ENCODE measurements around the gene TIFAB.

TIFAB gene

DNA sequence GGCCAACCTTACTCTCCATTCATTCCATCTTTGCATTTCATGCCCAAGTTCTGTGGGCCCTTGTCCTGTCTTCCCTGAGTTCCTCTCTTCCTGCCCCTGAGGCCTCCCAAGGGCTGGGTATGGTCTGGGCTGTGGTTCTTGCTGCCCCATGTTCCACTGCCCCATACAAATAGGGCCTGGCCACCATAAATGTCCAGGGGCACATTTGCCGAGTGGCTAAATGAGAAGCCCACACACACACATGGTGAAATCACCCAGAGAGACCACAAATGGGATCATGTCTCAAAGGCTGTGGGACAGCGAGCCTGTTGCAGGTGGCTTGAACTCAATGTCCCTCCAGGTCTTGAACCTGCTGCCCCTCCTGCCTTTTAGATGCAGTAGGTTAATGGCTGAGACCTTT is 1.2 kb downstream of the TIFAB start:
- no peaks in the 10 kb centered on the region for H3F3A ChIP-seq (ENCODE audit: insufficient read depth, low read length)
- no peaks in the 10 kb centered on the region for H3K9me3 ChIP-seq (ENCODE audit: low read length)
- H3K79me2 ChIP-seq (ENCODE audit: insufficient read depth, low read length), result no peaks in the 10 kb centered on the region
- no peaks in the 10 kb centered on the region for H3K9me2 ChIP-seq (ENCODE audit: low read depth, low read length)
- TF ChIP-seq, protein P1, sequence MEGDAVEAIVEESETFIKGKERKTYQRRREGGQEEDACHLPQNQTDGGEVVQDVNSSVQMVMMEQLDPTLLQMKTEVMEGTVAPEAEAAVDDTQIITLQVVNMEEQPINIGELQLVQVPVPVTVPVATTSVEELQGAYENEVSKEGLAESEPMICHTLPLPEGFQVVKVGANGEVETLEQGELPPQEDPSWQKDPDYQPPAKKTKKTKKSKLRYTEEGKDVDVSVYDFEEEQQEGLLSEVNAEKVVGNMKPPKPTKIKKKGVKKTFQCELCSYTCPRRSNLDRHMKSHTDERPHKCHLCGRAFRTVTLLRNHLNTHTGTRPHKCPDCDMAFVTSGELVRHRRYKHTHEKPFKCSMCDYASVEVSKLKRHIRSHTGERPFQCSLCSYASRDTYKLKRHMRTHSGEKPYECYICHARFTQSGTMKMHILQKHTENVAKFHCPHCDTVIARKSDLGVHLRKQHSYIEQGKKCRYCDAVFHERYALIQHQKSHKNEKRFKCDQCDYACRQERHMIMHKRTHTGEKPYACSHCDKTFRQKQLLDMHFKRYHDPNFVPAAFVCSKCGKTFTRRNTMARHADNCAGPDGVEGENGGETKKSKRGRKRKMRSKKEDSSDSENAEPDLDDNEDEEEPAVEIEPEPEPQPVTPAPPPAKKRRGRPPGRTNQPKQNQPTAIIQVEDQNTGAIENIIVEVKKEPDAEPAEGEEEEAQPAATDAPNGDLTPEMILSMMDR (IDR thresholded peaks at IDR 0.05; ENCODE audit: low read length), result no peak
- no peak for TF ChIP-seq EZH2 (IDR thresholded peaks at IDR 0.05; ENCODE audit: borderline replicate concordance, low read length)
- H3K27ac ChIP-seq (ENCODE audit: low read depth, low read length, poor library complexity, severe bottlenecking), result no peak overlapping the region
- H3K9ac ChIP-seq (ENCODE audit: low read length), result no peak overlapping the region
- no peaks in the 10 kb centered on the region for H3K4me1 ChIP-seq (ENCODE audit: insufficient read depth, low read length, severe bottlenecking)
- H4K20me1 ChIP-seq (ENCODE audit: insufficient read depth, low read length), result no peaks in the 10 kb centered on the region
- H3K4me3 ChIP-seq (ENCODE audit: low read depth, low read length, poor library complexity, severe bottlenecking), result no peak overlapping the region
- H3K4me2 ChIP-seq (ENCODE audit: low read length), result no peak overlapping the region
- no peak overlapping the region for H2AFZ ChIP-seq (ENCODE audit: low read length)
- no peaks in the 10 kb centered on the region for H3K36me3 ChIP-seq (ENCODE audit: insufficient read depth, low read length)
- H3K27me3 ChIP-seq (ENCODE audit: insufficient read depth, low read length), result no peaks in the 10 kb centered on the region; the same call in 1 of the 2 replicates

DNA sequence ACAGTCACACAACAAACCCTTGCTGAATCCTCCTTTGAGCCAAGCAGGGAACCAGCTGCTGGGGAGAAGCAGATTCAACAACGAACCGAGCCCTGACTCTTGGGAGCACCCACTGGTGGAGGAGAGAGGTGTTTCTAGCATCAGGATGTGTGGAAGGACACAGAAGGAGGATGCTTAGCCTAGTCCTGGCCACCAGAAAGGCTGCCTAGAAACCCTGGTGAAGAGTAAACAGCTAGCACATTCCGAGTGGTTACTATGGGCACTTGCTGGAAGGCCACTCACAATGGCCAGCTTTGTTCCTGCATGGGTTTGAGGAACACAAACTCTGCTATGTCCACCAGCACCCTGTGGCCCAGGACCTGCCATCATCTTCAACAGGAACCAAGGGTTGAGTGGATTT is 1.8 kb downstream of the TIFAB start:
- Histone ChIP-seq H3K9me3 (ENCODE audit: low read length) (no peaks in the 10 kb centered on the region), H3F3A (ENCODE audit: insufficient read depth, low read length) (no peaks in the 10 kb centered on the region), H3K36me3 (ENCODE audit: insufficient read depth, low read length) (no peaks in the 10 kb centered on the region), H3K9ac (ENCODE audit: low read length) (no peak overlapping the region), H3K79me2 (ENCODE audit: insufficient read depth, low read length) (no peaks in the 10 kb centered on the region), H4K20me1 (ENCODE audit: insufficient read depth, low read length) (no peaks in the 10 kb centered on the region), H3K4me1 (ENCODE audit: insufficient read depth, low read length, severe bottlenecking) (no peaks in the 10 kb centered on the region), H2AFZ (ENCODE audit: low read length) (no peak overlapping the region), H3K4me2 (ENCODE audit: low read length) (no peak overlapping the region), H3K9me2 (ENCODE audit: low read depth, low read length) (no peaks in the 10 kb centered on the region), H3K27me3 (ENCODE audit: insufficient read depth, low read length) (no peaks in the 10 kb centered on the region; the same call in 1 of the 2 replicates), H3K27ac (ENCODE audit: low read depth, low read length, poor library complexity, severe bottlenecking) (no peak overlapping the region), H3K4me3 (ENCODE audit: low read depth, low read length, poor library complexity, severe bottlenecking) (no peak overlapping the region)
- TF ChIP-seq EZH2 (IDR thresholded peaks at IDR 0.05; ENCODE audit: borderline replicate concordance, low read length), result no peak
- TF ChIP-seq, protein P1 (IDR thresholded peaks at IDR 0.05; ENCODE audit: low read length), result no peak

DNA sequence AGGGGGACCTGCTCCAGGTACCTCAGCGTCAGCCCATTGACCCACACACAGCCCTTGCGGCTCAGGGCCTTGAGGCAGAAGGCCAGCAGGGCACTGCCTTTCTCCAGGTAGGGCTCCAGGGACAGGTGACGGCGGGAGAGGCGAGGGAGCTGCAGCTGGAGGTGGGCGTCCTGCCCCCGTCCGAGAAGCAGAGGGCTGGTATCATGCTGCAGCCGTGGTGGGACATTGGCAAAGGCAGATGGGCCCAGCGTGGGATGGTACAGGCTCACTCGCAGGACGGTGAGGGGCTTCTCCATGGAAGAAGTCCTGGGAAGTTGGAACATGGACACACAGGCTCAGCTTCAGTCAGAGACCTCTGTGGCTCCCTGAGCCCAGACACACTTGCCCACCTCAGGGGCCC is 2.5 kb downstream of the TIFAB start:
- Histone ChIP-seq H3K27me3 (ENCODE audit: insufficient read depth, low read length) (no peaks in the 10 kb centered on the region; the same call in 1 of the 2 replicates), H3F3A (ENCODE audit: insufficient read depth, low read length) (no peaks in the 10 kb centered on the region), H2AFZ (ENCODE audit: low read length) (no peak overlapping the region), H3K9me2 (ENCODE audit: low read depth, low read length) (no peaks in the 10 kb centered on the region), H4K20me1 (ENCODE audit: insufficient read depth, low read length) (no peaks in the 10 kb centered on the region), H3K27ac (ENCODE audit: low read depth, low read length, poor library complexity, severe bottlenecking) (no peak overlapping the region), H3K4me2 (ENCODE audit: low read length) (no peak overlapping the region), H3K9ac (ENCODE audit: low read length) (no peak overlapping the region), H3K4me1 (ENCODE audit: insufficient read depth, low read length, severe bottlenecking) (no peaks in the 10 kb centered on the region), H3K4me3 (ENCODE audit: low read depth, low read length, poor library complexity, severe bottlenecking) (no peak overlapping the region), H3K79me2 (ENCODE audit: insufficient read depth, low read length) (no peaks in the 10 kb centered on the region), H3K36me3 (ENCODE audit: insufficient read depth, low read length) (no peaks in the 10 kb centered on the region), H3K9me3 (ENCODE audit: low read length) (no peaks in the 10 kb centered on the region)
- TF ChIP-seq, protein P1 (IDR thresholded peaks at IDR 0.05; ENCODE audit: low read length), result no peak
- TF ChIP-seq EZH2 (IDR thresholded peaks at IDR 0.05; ENCODE audit: borderline replicate concordance, low read length), result no peak

All from OCI-LY1 (cell line).